ENCODE data around the gene MARCHF3. TPM values are rescaled to one million over a fixed set of nuclear protein-coding genes. Genes with fewer than 3 reads are reported as not detected.

MARCHF3 gene
- total and polyA plus RNA-seq, 10 of the 15 experiments (the other 5 are each of a cell fraction or from before 2014, with no cell fraction given) = 3.6 to 24.1 (median 11.3) TPM

GRCh38 chr5:126829098-126829497 is 201.3 kb downstream of the MARCHF3 start:
- Histone ChIP-seq H3K9ac (ENCODE audit: control insufficient read depth, insufficient read depth, low read length) (no peak overlapping the region), H3K27ac (ENCODE audit: control insufficient read depth, insufficient read depth) (no peak overlapping the region), H3K27me3 (replicated peaks in 1 of 2; ENCODE audit: control insufficient read depth in 2 of 2, insufficient read depth in 2 of 2, low read length in 1 of 2) (no peaks in the 10 kb centered on the region), H3K4me2 (ENCODE audit: control insufficient read depth, insufficient read depth) (no peak overlapping the region), H3K79me2 (ENCODE audit: control insufficient read depth, insufficient read depth, low read length) (no peaks in the 10 kb centered on the region; the same call in none of the 2 replicates), H3K4me3 (no peak overlapping the region), H3K9me3 (replicated peaks; ENCODE audit: control insufficient read depth, insufficient read depth, low read length) (no peaks in the 10 kb centered on the region), H2AFZ (ENCODE audit: control insufficient read depth, low read depth, low read length) (no peak overlapping the region), H4K20me1 (ENCODE audit: control insufficient read depth, insufficient read depth) (no peaks in the 10 kb centered on the region), H3K4me1 (ENCODE audit: control insufficient read depth, insufficient read depth, low read length) (no peaks in the 10 kb centered on the region), H3K36me3 (ENCODE audit: control insufficient read depth in 2 of 2, insufficient read depth in 2 of 2, low read length in 1 of 2) (peaks cover 21 to 30% of the 10 kb centered on the region in 2 experiments)
- FAIRE-seq = no peak
- no peak for ATAC-seq
- CTCF ChIA-PET = interaction anchor here (1.7 kb wide), 1 partner anchor 154 kb away, joined by 4 read pairs; no protein-coding TSS in a partner anchor
- TF ChIP-seq YBX1 (IDR thresholded peaks at IDR 0.05) (no peak), DPF2 (IDR thresholded peaks at IDR 0.05) (no peak), SPI1 (IDR thresholded peaks at IDR 0.05; ENCODE audit: borderline replicate concordance, insufficient read depth, low read depth, low read length) (no peak), BHLHE40 (IDR thresholded peaks at IDR 0.05; ENCODE audit: borderline replicate concordance in 1 of 2, low read depth in 2 of 2, low read length in 1 of 2) (no peak), ATF7 (IDR thresholded peaks at IDR 0.05; ENCODE audit: low read depth) (no peak), SRF (IDR thresholded peaks at IDR 0.05; ENCODE audit: low read depth in 2 of 2, low read length in 2 of 2) (no peak), CTCF (IDR thresholded peaks at IDR 0.05 in 2 of 3, conservative IDR thresholded peaks at IDR 0.05 in 1 of 3; ENCODE audit: control insufficient read depth in 2 of 3, extremely low read depth in 1 of 3, insufficient read depth in 1 of 3, low read depth in 3 of 3, low read length in 3 of 3) (no peak), CBX5 (IDR thresholded peaks at IDR 0.05; ENCODE audit: low read depth) (no peak), CREB1 (IDR thresholded peaks at IDR 0.05; ENCODE audit: low read depth) (no peak), ZNF24 (IDR thresholded peaks at IDR 0.05) (no peak), NFYB (IDR thresholded peaks at IDR 0.05; ENCODE audit: insufficient read depth, low read depth, low read length) (no peak), ZSCAN29 (IDR thresholded peaks at IDR 0.05) (no peak), BRCA1 (IDR thresholded peaks at IDR 0.05; ENCODE audit: low read depth, low read length) (no peak), LARP7 (IDR thresholded peaks at IDR 0.05) (no peak), ASH2L (IDR thresholded peaks at IDR 0.05; ENCODE audit: borderline replicate concordance, low read depth) (no peak), EZH2 (IDR thresholded peaks at IDR 0.05; ENCODE audit: borderline replicate concordance, control insufficient read depth, low read depth, low read length) (no peak)
- TF ChIP-seq, protein P1, sequence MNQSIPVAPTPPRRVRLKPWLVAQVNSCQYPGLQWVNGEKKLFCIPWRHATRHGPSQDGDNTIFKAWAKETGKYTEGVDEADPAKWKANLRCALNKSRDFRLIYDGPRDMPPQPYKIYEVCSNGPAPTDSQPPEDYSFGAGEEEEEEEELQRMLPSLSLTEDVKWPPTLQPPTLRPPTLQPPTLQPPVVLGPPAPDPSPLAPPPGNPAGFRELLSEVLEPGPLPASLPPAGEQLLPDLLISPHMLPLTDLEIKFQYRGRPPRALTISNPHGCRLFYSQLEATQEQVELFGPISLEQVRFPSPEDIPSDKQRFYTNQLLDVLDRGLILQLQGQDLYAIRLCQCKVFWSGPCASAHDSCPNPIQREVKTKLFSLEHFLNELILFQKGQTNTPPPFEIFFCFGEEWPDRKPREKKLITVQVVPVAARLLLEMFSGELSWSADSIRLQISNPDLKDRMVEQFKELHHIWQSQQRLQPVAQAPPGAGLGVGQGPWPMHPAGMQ (IDR thresholded peaks at IDR 0.05; ENCODE audit: borderline replicate concordance) = no peak
- TF ChIP-seq, protein P2, sequence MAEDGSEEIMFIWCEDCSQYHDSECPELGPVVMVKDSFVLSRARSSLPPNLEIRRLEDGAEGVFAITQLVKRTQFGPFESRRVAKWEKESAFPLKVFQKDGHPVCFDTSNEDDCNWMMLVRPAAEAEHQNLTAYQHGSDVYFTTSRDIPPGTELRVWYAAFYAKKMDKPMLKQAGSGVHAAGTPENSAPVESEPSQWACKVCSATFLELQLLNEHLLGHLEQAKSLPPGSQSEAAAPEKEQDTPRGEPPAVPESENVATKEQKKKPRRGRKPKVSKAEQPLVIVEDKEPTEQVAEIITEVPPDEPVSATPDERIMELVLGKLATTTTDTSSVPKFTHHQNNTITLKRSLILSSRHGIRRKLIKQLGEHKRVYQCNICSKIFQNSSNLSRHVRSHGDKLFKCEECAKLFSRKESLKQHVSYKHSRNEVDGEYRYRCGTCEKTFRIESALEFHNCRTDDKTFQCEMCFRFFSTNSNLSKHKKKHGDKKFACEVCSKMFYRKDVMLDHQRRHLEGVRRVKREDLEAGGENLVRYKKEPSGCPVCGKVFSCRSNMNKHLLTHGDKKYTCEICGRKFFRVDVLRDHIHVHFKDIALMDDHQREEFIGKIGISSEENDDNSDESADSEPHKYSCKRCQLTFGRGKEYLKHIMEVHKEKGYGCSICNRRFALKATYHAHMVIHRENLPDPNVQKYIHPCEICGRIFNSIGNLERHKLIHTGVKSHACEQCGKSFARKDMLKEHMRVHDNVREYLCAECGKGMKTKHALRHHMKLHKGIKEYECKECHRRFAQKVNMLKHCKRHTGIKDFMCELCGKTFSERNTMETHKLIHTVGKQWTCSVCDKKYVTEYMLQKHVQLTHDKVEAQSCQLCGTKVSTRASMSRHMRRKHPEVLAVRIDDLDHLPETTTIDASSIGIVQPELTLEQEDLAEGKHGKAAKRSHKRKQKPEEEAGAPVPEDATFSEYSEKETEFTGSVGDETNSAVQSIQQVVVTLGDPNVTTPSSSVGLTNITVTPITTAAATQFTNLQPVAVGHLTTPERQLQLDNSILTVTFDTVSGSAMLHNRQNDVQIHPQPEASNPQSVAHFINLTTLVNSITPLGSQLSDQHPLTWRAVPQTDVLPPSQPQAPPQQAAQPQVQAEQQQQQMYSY (CRISPR knock-in tag; IDR thresholded peaks at IDR 0.05) = no peak
- RAD21 ChIA-PET (ENCODE audit: unreplicated experiment) = no interaction called here
- intact Hi-C loops (cut with micrococcal nuclease; ENCODE audit: unreplicated experiment) = no loop called here
- in situ Hi-C loops (cut with MboI) = no loop called here
- SMC1A ChIA-PET (ENCODE audit: uncharacterized antibody, unreplicated experiment) = no interaction called here
- DNase-seq (ENCODE audit: low read depth, low spot score) = no peak
- BruUV-seq (replicated peaks) = no TSS peak
- POLR2A ChIA-PET = no interaction called here
- WGBS (ENCODE audit: insufficient coverage, insufficient replicate concordance, low lambda C conversion rate, missing lambda C conversion rate) = 79% methylated on average over 5 of the region's 5 CpGs

All from GM12878 (cell line).